Spleen (tissue), 7 donors: ENCODE measurements around the gene BRCC3.

Experiments
- CTCF ChIP-seq, 11 experiments: fragments of 200-600 bp in 7 of 11; fragments of 450-650 bp in 4 of 11; sonication (generic) in 4 of 11; IDR thresholded peaks in 8 of 11; conservative IDR thresholded peaks in 3 of 11; 1 replicate in 7 of 11; 2 replicates in 4 of 11; pipeline versions ENCODE4 v1.4.0 to v1.8.0; 2016 to 2021; ENCODE audit warnings: antibody characterized with exemption in 11 of 11, inconsistent platforms in 4 of 11, mild to moderate bottlenecking in 1 of 11
- POLR2A ChIP-seq, 3 donors: fragments of 450-650 bp; IDR thresholded peaks; one replicate each; pipeline ENCODE4 v1.5.1; 2017; ENCODE audit warnings: antibody characterized with exemption in 3 of 3, mild to moderate bottlenecking in 1 of 3
- POLR2AphosphoS5 ChIP-seq, 3 donors: sonication (generic); formaldehyde crosslinking; IDR thresholded peaks; one replicate each; pipeline ENCODE4 v1.5.1; 2017; ENCODE audit warnings: antibody characterized with exemption in 3 of 3
- donor health status: DM: no; HTN: no; CAD: no; lungs with moderate emphysema.
- donor health status: DM: no; HTN: no; CAD: no.
- donor health status: DM: no; HTN: no; CAD: no.

GRCh38 chrX:155031657-155032056 is 39.7 kb upstream of the BRCC3 start:
- TF ChIP-seq CTCF (IDR thresholded peaks at IDR 0.05 in 8 of 11, conservative IDR thresholded peaks at IDR 0.05 in 3 of 11) = no peak
- no peak for TF ChIP-seq POLR2AphosphoS5 (IDR thresholded peaks at IDR 0.05)
- no peak for TF ChIP-seq POLR2A (IDR thresholded peaks at IDR 0.05)
